OCI-LY1 (cell line): ENCODE results near the gene KIRREL3.

Experiments
- H2AFZ ChIP-seq: fragments of 200-600 bp; sonication (generic), shearing (Covaris generic); 2 replicates; pipeline ENCODE4 v1.6.0; 2014; ENCODE audit warnings: antibody characterized with exemption, mild to moderate bottlenecking, low read length
- H3F3A ChIP-seq: fragments of 200-600 bp; sonication (generic), shearing (Covaris generic); 2 replicates; pipeline ENCODE4 v1.6.0; 2014; ENCODE audit warnings: mild to moderate bottlenecking, antibody characterized with exemption, low read length, moderate library complexity; ENCODE audit not compliant: insufficient read depth
- H3K27ac ChIP-seq: fragments of 200-600 bp; sonication (generic); 2 replicates; pipeline ENCODE4 v1.5.1; 2014; ENCODE audit warnings: low read length, mixed run types, mild to moderate bottlenecking, low read depth; ENCODE audit not compliant: poor library complexity, severe bottlenecking
- H3K27me3 ChIP-seq: fragments of 200-600 bp; sonication (generic); 2 replicates; pipeline ENCODE4 v1.6.0; 2014; ENCODE audit warnings: antibody characterized with exemption, mild to moderate bottlenecking, low read length, moderate library complexity; ENCODE audit not compliant: insufficient read depth
- H3K36me3 ChIP-seq: fragments of 200-600 bp; sonication (generic); 2 replicates; pipeline ENCODE4 v1.6.1; 2014; ENCODE audit warnings: mild to moderate bottlenecking, antibody characterized with exemption, low read length, moderate library complexity, mixed read lengths; ENCODE audit not compliant: insufficient read depth
- H3K4me1 ChIP-seq: fragments of 200-600 bp; sonication (generic); 2 replicates; pipeline ENCODE4 v1.5.1; 2014; ENCODE audit warnings: mild to moderate bottlenecking, low read length, moderate library complexity; ENCODE audit not compliant: insufficient read depth, severe bottlenecking
- H3K4me2 ChIP-seq: fragments of 200-600 bp; sonication (generic), shearing (Covaris generic); 2 replicates; pipeline ENCODE4 v1.6.1; 2014; ENCODE audit warnings: low read length
- H3K4me3 ChIP-seq: fragments of 200-600 bp; sonication (generic); 2 replicates; pipeline ENCODE4 v1.5.1; 2014; ENCODE audit warnings: low read length, low read depth, mild to moderate bottlenecking, mixed read lengths; ENCODE audit not compliant: poor library complexity, severe bottlenecking
- H3K79me2 ChIP-seq: fragments of 200-600 bp; shearing (Covaris generic); 2 replicates; pipeline ENCODE4 v1.6.1; 2016; ENCODE audit warnings: mixed run types, low read length, mixed read lengths; ENCODE audit not compliant: insufficient read depth
- H3K9ac ChIP-seq: fragments of 200-600 bp; sonication (generic), shearing (Covaris generic); 2 replicates; pipeline ENCODE4 v1.6.1; 2014; ENCODE audit warnings: mild to moderate bottlenecking, low read length, mixed read lengths
- H3K9me2 ChIP-seq: fragments of 200-600 bp; sonication (generic), shearing (Covaris generic); 2 replicates; pipeline ENCODE4 v1.6.1; 2014; ENCODE audit warnings: low read depth, mild to moderate bottlenecking, low read length, mixed read lengths
- H3K9me3 ChIP-seq: fragments of 200-600 bp; shearing (Covaris generic); 2 replicates; pipeline ENCODE4 v1.6.1; 2014; ENCODE audit warnings: low read length, mixed read lengths
- H4K20me1 ChIP-seq: fragments of 200-600 bp; sonication (generic), shearing (Covaris generic); 2 replicates; pipeline ENCODE4 v1.6.0; 2016; ENCODE audit warnings: mild to moderate bottlenecking, low read length; ENCODE audit not compliant: insufficient read depth
- CTCF ChIP-seq: fragments of 200-600 bp; sonication (generic), shearing (Covaris generic); IDR thresholded peaks from 2 replicates; pipeline ENCODE4 v1.5.1; 2017; ENCODE audit warnings: mild to moderate bottlenecking, antibody characterized with exemption, low read length, moderate library complexity, mixed read lengths
- EZH2 ChIP-seq: fragments of 200-600 bp; sonication (generic), shearing (Covaris generic); IDR thresholded peaks from 2 replicates; pipeline ENCODE4 v1.8.0; 2017; ENCODE audit warnings: borderline replicate concordance, mixed run types, mild to moderate bottlenecking, antibody characterized with exemption, low read length, moderate library complexity, mixed read lengths

KIRREL3 gene

GRCh38 chr11:126544108-126545056 lies 456.2 kb downstream of the KIRREL3 start:
- Histone ChIP-seq H3K9me2 (no peaks in the 10 kb centered on the region), H3K27me3 (no peaks in the 10 kb centered on the region), H3K4me1 (no peaks in the 10 kb centered on the region), H3K4me3 (no peak overlapping the region), H3K36me3 (no peaks in the 10 kb centered on the region), H3K4me2 (no peak overlapping the region), H3F3A (no peaks in the 10 kb centered on the region), H4K20me1 (no peaks in the 10 kb centered on the region), H3K79me2 (no peaks in the 10 kb centered on the region), H3K9me3 (no peaks in the 10 kb centered on the region), H3K9ac (no peak overlapping the region), H3K27ac (no peak overlapping the region), H2AFZ (no peak overlapping the region)
- no peak for TF ChIP-seq CTCF
- TF ChIP-seq EZH2, result no peak

GRCh38 chr11:126543691-126544090 lies 456.9 kb downstream of the KIRREL3 start:
- TF ChIP-seq EZH2, result no peak
- no peak for TF ChIP-seq CTCF
- no peaks in the 10 kb centered on the region for H3K27me3 ChIP-seq
- no peaks in the 10 kb centered on the region for H3K9me2 ChIP-seq
- no peaks in the 10 kb centered on the region for H3K4me1 ChIP-seq
- H3K4me3 ChIP-seq, result no peak overlapping the region
- H3K79me2 ChIP-seq, result no peaks in the 10 kb centered on the region
- no peak overlapping the region for H3K9ac ChIP-seq
- H2AFZ ChIP-seq, result no peak overlapping the region
- H3K27ac ChIP-seq, result no peak overlapping the region
- no peaks in the 10 kb centered on the region for H3K36me3 ChIP-seq
- no peaks in the 10 kb centered on the region for H4K20me1 ChIP-seq
- H3F3A ChIP-seq, result no peaks in the 10 kb centered on the region
- no peak overlapping the region for H3K4me2 ChIP-seq
- H3K9me3 ChIP-seq, result no peaks in the 10 kb centered on the region

- H3F3A ChIP-seq, result no peaks in the 10 kb centered on the region
- H3K9ac ChIP-seq, result no peak overlapping the region
- TF ChIP-seq CTCF (no peak), EZH2 (no peak)
- no peaks in the 10 kb centered on the region for H3K9me2 ChIP-seq
- H3K9me3 ChIP-seq, result no peaks in the 10 kb centered on the region
- H4K20me1 ChIP-seq, result no peaks in the 10 kb centered on the region
- H3K4me3 ChIP-seq, result no peak overlapping the region
- no peaks in the 10 kb centered on the region for H3K36me3 ChIP-seq
- no peaks in the 10 kb centered on the region for H3K4me1 ChIP-seq
- no peak overlapping the region for H3K27ac ChIP-seq
- H3K4me2 ChIP-seq, result no peak overlapping the region
- no peaks in the 10 kb centered on the region for H3K27me3 ChIP-seq
- no peaks in the 10 kb centered on the region for H3K79me2 ChIP-seq
- no peak overlapping the region for H2AFZ ChIP-seq
These were observed 458.1 kb downstream of the KIRREL3 start for GRCh38 chr11:126542334-126543015.
